Mucosa of stomach (tissue), 1 donor: ENCODE results near the gene IZUMO1.
"Not testable (repeated sequence)": the region's sequence is repeated elsewhere in the genome, so short reads cannot be mapped to it uniquely, and the experiment has no call there.

Experiments used
- H3K27me3 ChIP-seq: one replicate; pipeline ENCODE4 v1.7.0; 2013; ENCODE audit warnings: mild to moderate bottlenecking, low read length; ENCODE audit not compliant: control insufficient read depth, insufficient read depth
- H3K36me3 ChIP-seq: one replicate; pipeline ENCODE4 v1.7.0; 2013; ENCODE audit warnings: low read length; ENCODE audit not compliant: control insufficient read depth, insufficient read depth
- H3K4me1 ChIP-seq: one replicate; pipeline ENCODE4 v1.7.0; 2013; ENCODE audit warnings: mild to moderate bottlenecking, low read length; ENCODE audit not compliant: control insufficient read depth, insufficient read depth
- H3K4me3 ChIP-seq: one replicate; pipeline ENCODE4 v1.7.0; 2013; ENCODE audit warnings: low read length
- H3K9ac ChIP-seq: one replicate; pipeline ENCODE4 v1.7.0; 2013; ENCODE audit warnings: mild to moderate bottlenecking, low read length, moderate library complexity
- H3K9me3 ChIP-seq: one replicate; pipeline ENCODE4 v1.7.0; 2013; ENCODE audit warnings: mild to moderate bottlenecking, low read length, moderate library complexity; ENCODE audit not compliant: control insufficient read depth
- donor health status: Pancreatic carcinoma.

Gene IZUMO1

GRCh38 chr19:48713041-48713863 lies 33.5 kb downstream of the IZUMO1 start:
- H3K4me1 ChIP-seq, result peaks cover 39% of the 10 kb centered on the region
- H3K9ac ChIP-seq, result peak overlapping the region; percentile 47
- no peaks in the 10 kb centered on the region for H3K27me3 ChIP-seq
- H3K9me3 ChIP-seq, result no peaks in the 10 kb centered on the region
- peak overlapping the region; percentile 14 for H3K4me3 ChIP-seq
- H3K36me3 ChIP-seq, result no peaks in the 10 kb centered on the region

GRCh38 chr19:48711106-48711662 lies 35.5 kb downstream of the IZUMO1 start:
- Histone ChIP-seq H3K9ac (no peak overlapping the region), H3K27me3 (no peaks in the 10 kb centered on the region), H3K4me1 (peaks cover 31% of the 10 kb centered on the region), H3K36me3 (no peaks in the 10 kb centered on the region), H3K9me3 (no peaks in the 10 kb centered on the region), H3K4me3 (no peak overlapping the region)

- H3K27me3 ChIP-seq, result no peaks in the 10 kb centered on the region
- peaks cover 5% of the 10 kb centered on the region for H3K36me3 ChIP-seq
- no peak overlapping the region for H3K4me3 ChIP-seq
- no peak overlapping the region for H3K9ac ChIP-seq
- peaks cover 7% of the 10 kb centered on the region for H3K4me1 ChIP-seq
- H3K9me3 ChIP-seq, result no peaks in the 10 kb centered on the region
These were observed 38.2 kb downstream of the IZUMO1 start for GRCh38 chr19:48708471-48708870.

GRCh38 chr19:48705431-48705830 lies 41.3 kb downstream of the IZUMO1 start:
- no peak overlapping the region for H3K4me3 ChIP-seq
- H3K9ac ChIP-seq, result no peak overlapping the region
- no peaks in the 10 kb centered on the region for H3K9me3 ChIP-seq
- H3K27me3 ChIP-seq, result no peaks in the 10 kb centered on the region
- no peaks in the 10 kb centered on the region for H3K4me1 ChIP-seq
- peaks cover 6% of the 10 kb centered on the region for H3K36me3 ChIP-seq

GRCh38 chr19:48703316-48703715 lies 43.4 kb downstream of the IZUMO1 start:
- Histone ChIP-seq H3K4me1 (peaks cover 4% of the 10 kb centered on the region), H3K36me3 (peaks cover 6% of the 10 kb centered on the region), H3K9me3 (no peaks in the 10 kb centered on the region), H3K27me3 (no peaks in the 10 kb centered on the region), H3K9ac (no peak overlapping the region), H3K4me3 (no peak overlapping the region)

GRCh38 chr19:48702701-48703100 lies 44.0 kb downstream of the IZUMO1 start:
- no peak overlapping the region for H3K4me3 ChIP-seq
- H3K4me1 ChIP-seq, result peaks cover 7% of the 10 kb centered on the region
- H3K36me3 ChIP-seq, result peaks cover 6% of the 10 kb centered on the region
- no peaks in the 10 kb centered on the region for H3K27me3 ChIP-seq
- no peak overlapping the region for H3K9ac ChIP-seq
- no peaks in the 10 kb centered on the region for H3K9me3 ChIP-seq

- Histone ChIP-seq H3K27me3 (no peaks in the 10 kb centered on the region), H3K36me3 (no peaks in the 10 kb centered on the region), H3K4me3 (no peak overlapping the region), H3K9me3 (no peaks in the 10 kb centered on the region), H3K4me1 (peaks cover 13% of the 10 kb centered on the region), H3K9ac (peak overlapping the region; percentile 100)
These were observed 48.7 kb downstream of the IZUMO1 start for GRCh38 chr19:48698046-48698445.

GRCh38 chr19:48696353-48697010 lies 50.2 kb downstream of the IZUMO1 start:
- peak overlapping the region; percentile 97 for H3K4me3 ChIP-seq
- H3K9ac ChIP-seq, result peak overlapping the region; percentile 100
- H3K9me3 ChIP-seq, result no peaks in the 10 kb centered on the region
- no peaks in the 10 kb centered on the region for H3K36me3 ChIP-seq
- H3K27me3 ChIP-seq, result no peaks in the 10 kb centered on the region
- H3K4me1 ChIP-seq, result peaks cover 13% of the 10 kb centered on the region

- H3K9me3 ChIP-seq, result no peaks in the 10 kb centered on the region
- no peaks in the 10 kb centered on the region for H3K36me3 ChIP-seq
- peak within 1 kb of the TSS; percentile 97 for H3K4me3 ChIP-seq
- H3K27me3 ChIP-seq, result no peaks in the 10 kb centered on the region
- peaks cover 13% of the 10 kb centered on the region for H3K4me1 ChIP-seq
- H3K9ac ChIP-seq, result peak within 1 kb of the TSS; percentile 100
These were observed 50.9 kb downstream of the IZUMO1 start, which contains the start of gene FUT2 for GRCh38 chr19:48695743-48696352. TSS of gene FUT2 (plus strand) at chr19:48695971. CDS start at chr19:48702957, 6,986 bp downstream.

- H3K27me3 ChIP-seq, H3K36me3 ChIP-seq, H3K4me3 ChIP-seq, H3K9me3 ChIP-seq, H3K9ac ChIP-seq: not testable (repeated sequence)
- peaks cover 13% of the 10 kb centered on the region for H3K4me1 ChIP-seq
These were observed 53.1 kb downstream of the IZUMO1 start for GRCh38 chr19:48693629-48694028.
